ENCODE measurements around the gene MAG.

Gene MAG

GRCh38 chr19:35299523-35300338 lies 7.8 kb downstream of the MAG start:
- H3F3A ChIP-seq (ENCODE audit: insufficient read depth, low read length), result peaks cover 3% of the 10 kb centered on the region; the same call in 1 of the 2 replicates
- no peak for TF ChIP-seq CTCF (IDR thresholded peaks at IDR 0.05; ENCODE audit: low read length)
- TF ChIP-seq EZH2 (IDR thresholded peaks at IDR 0.05; ENCODE audit: borderline replicate concordance, low read length), result no peak
- H2AFZ ChIP-seq (ENCODE audit: low read length), result no peak overlapping the region
- no peaks in the 10 kb centered on the region for H3K27me3 ChIP-seq (ENCODE audit: insufficient read depth, low read length)
- H3K36me3 ChIP-seq (ENCODE audit: insufficient read depth, low read length), result no peaks in the 10 kb centered on the region
- H3K9me2 ChIP-seq (ENCODE audit: low read depth, low read length), result no peaks in the 10 kb centered on the region
- H4K20me1 ChIP-seq (ENCODE audit: insufficient read depth, low read length), result no peaks in the 10 kb centered on the region
- H3K79me2 ChIP-seq (ENCODE audit: insufficient read depth, low read length), result no peaks in the 10 kb centered on the region
- no peak overlapping the region for H3K9ac ChIP-seq (ENCODE audit: low read length)
- no peaks in the 10 kb centered on the region for H3K9me3 ChIP-seq (ENCODE audit: low read length)
- peaks cover 19% of the 10 kb centered on the region for H3K4me1 ChIP-seq (ENCODE audit: insufficient read depth, low read length, severe bottlenecking)
- no peak overlapping the region for H3K27ac ChIP-seq (ENCODE audit: low read depth, low read length, poor library complexity, severe bottlenecking)
- H3K4me2 ChIP-seq (ENCODE audit: low read length), result no peak overlapping the region
- H3K4me3 ChIP-seq (ENCODE audit: low read depth, low read length, poor library complexity, severe bottlenecking), result no peak overlapping the region

GRCh38 chr19:35300339-35300649 lies 8.3 kb downstream of the MAG start:
- no peaks in the 10 kb centered on the region for H3K27me3 ChIP-seq (ENCODE audit: insufficient read depth, low read length)
- H3K4me3 ChIP-seq (ENCODE audit: low read depth, low read length, poor library complexity, severe bottlenecking), result no peak overlapping the region
- H3K79me2 ChIP-seq (ENCODE audit: insufficient read depth, low read length), result no peaks in the 10 kb centered on the region
- no peak overlapping the region for H3K9ac ChIP-seq (ENCODE audit: low read length)
- peaks cover 19% of the 10 kb centered on the region for H3K4me1 ChIP-seq (ENCODE audit: insufficient read depth, low read length, severe bottlenecking)
- no peaks in the 10 kb centered on the region for H4K20me1 ChIP-seq (ENCODE audit: insufficient read depth, low read length)
- no peak for TF ChIP-seq CTCF (IDR thresholded peaks at IDR 0.05; ENCODE audit: low read length)
- TF ChIP-seq EZH2 (IDR thresholded peaks at IDR 0.05; ENCODE audit: borderline replicate concordance, low read length), result no peak
- H2AFZ ChIP-seq (ENCODE audit: low read length), result no peak overlapping the region
- no peaks in the 10 kb centered on the region for H3K9me3 ChIP-seq (ENCODE audit: low read length)
- no peak overlapping the region for H3K27ac ChIP-seq (ENCODE audit: low read depth, low read length, poor library complexity, severe bottlenecking)
- H3K9me2 ChIP-seq (ENCODE audit: low read depth, low read length), result no peaks in the 10 kb centered on the region
- H3K4me2 ChIP-seq (ENCODE audit: low read length), result no peak overlapping the region
- H3F3A ChIP-seq (ENCODE audit: insufficient read depth, low read length), result peaks cover 3% of the 10 kb centered on the region; the same call in 1 of the 2 replicates
- no peaks in the 10 kb centered on the region for H3K36me3 ChIP-seq (ENCODE audit: insufficient read depth, low read length)

GRCh38 chr19:35301961-35302360 lies 10.0 kb downstream of the MAG start:
- Histone ChIP-seq H3K36me3 (ENCODE audit: insufficient read depth, low read length) (no peaks in the 10 kb centered on the region), H3K79me2 (ENCODE audit: insufficient read depth, low read length) (no peaks in the 10 kb centered on the region), H3K9me3 (ENCODE audit: low read length) (no peaks in the 10 kb centered on the region), H3K27ac (ENCODE audit: low read depth, low read length, poor library complexity, severe bottlenecking) (no peak overlapping the region), H2AFZ (ENCODE audit: low read length) (no peak overlapping the region), H3K4me1 (ENCODE audit: insufficient read depth, low read length, severe bottlenecking) (peaks cover 4% of the 10 kb centered on the region), H3K4me2 (ENCODE audit: low read length) (no peak overlapping the region), H3K27me3 (ENCODE audit: insufficient read depth, low read length) (no peaks in the 10 kb centered on the region), H3K4me3 (ENCODE audit: low read depth, low read length, poor library complexity, severe bottlenecking) (no peak overlapping the region), H3K9me2 (ENCODE audit: low read depth, low read length) (no peaks in the 10 kb centered on the region), H4K20me1 (ENCODE audit: insufficient read depth, low read length) (no peaks in the 10 kb centered on the region), H3K9ac (ENCODE audit: low read length) (no peak overlapping the region), H3F3A (ENCODE audit: insufficient read depth, low read length) (peaks cover 3% of the 10 kb centered on the region; the same call in 1 of the 2 replicates)
- TF ChIP-seq CTCF (IDR thresholded peaks at IDR 0.05; ENCODE audit: low read length) (no peak), EZH2 (IDR thresholded peaks at IDR 0.05; ENCODE audit: borderline replicate concordance, low read length) (no peak)

All from OCI-LY1 (cell line).